NCI-H510A (cell line): ENCODE measurements around the gene PNMA5.
A peak's percentile ranks its signal among the peaks of the same experiment; 100 is the strongest.

ENCODE experiments used
- DNase-seq: peaks from one replicate; lab custom pipeline; 2025; lab: John Stamatoyannopoulos, UW

The PNMA5 gene

GRCh38 chrX:152958524-152959465 is 35.1 kb downstream of the PNMA5 start:
- DNase-seq: peak; percentile 61

- no peak for DNase-seq
Measured at GRCh38 chrX:152958047-152958446, 35.9 kb downstream of the PNMA5 start.

GRCh38 chrX:152950786-152951185 is 43.1 kb downstream of the PNMA5 start:
- no peak for DNase-seq

- DNase-seq: no peak
Measured at GRCh38 chrX:152949114-152949513, 44.8 kb downstream of the PNMA5 start.

- no peak for DNase-seq
Measured at GRCh38 chrX:152946681-152947080, 47.2 kb downstream of the PNMA5 start.

- DNase-seq: no peak
Measured at GRCh38 chrX:152945021-152945979, 48.6 kb downstream of the PNMA5 start.

GRCh38 chrX:152943826-152944225 is 50.1 kb downstream of the PNMA5 start:
- no peak for DNase-seq

GRCh38 chrX:152942077-152942442 is 51.9 kb downstream of the PNMA5 start:
- no peak for DNase-seq

GRCh38 chrX:152941328-152942076 is 52.4 kb downstream of the PNMA5 start:
- DNase-seq: peak; percentile 87
